PC-3 (cell line): Measurements from ENCODE around the gene PDF.
"Not testable (repeated sequence)": the region's sequence is repeated elsewhere in the genome, so short reads cannot be mapped to it uniquely, and the experiment has no call there.

Source experiments
- CTCF ChIP-seq: fragments of 300-600 bp; sonication (generic); conservative IDR thresholded peaks from 2 replicates; pipeline ENCODE4 v1.5.1; 2017; ENCODE audit warnings: antibody characterized with exemption, low read depth, mild to moderate bottlenecking, low read length
- EZH2 ChIP-seq: fragments of 300-600 bp; sonication (generic); IDR thresholded peaks from one replicate; pipeline ENCODE4 v1.6.1; 2017; ENCODE audit warnings: antibody characterized with exemption, mild to moderate bottlenecking, low read length; ENCODE audit not compliant: unreplicated experiment
- EZH2phosphoT487 ChIP-seq: fragments of 300-600 bp; sonication (generic); IDR thresholded peaks from 2 replicates; pipeline ENCODE4 v1.6.1; 2018; ENCODE audit warnings: mild to moderate bottlenecking, antibody characterized with exemption, low read length, borderline replicate concordance

GRCh38 chr16:69291657-69292056, 38.7 kb downstream of the PDF start:
- not testable (repeated sequence) for TF ChIP-seq CTCF, EZH2, EZH2phosphoT487
